Stimulated activated CD4-positive, alpha-beta T cell treated with anti-CD3 and anti-CD28 coated beads, Interleukin-4, amount 100 ng/mL, for 1 hour (primary cell): ENCODE measurements around the gene IGFBP7.

Experiments
- DNase-seq: peaks from one replicate; pipeline ENCODE4 v3.0.0-alpha.2; 2020

IGFBP7 gene

GRCh38 chr4:57109847-57110639 is at the start of gene IGFBP7:
Gene IGFBP7, minus strand, starts transcription at chr4:57110385. Its CDS starts 34 bp downstream, at chr4:57110351.
- DNase-seq, result no peak

GRCh38 chr4:57159866-57160265 is 49.7 kb upstream of the IGFBP7 start:
- DNase-seq, result no peak

- DNase-seq, result no peak
Measured at GRCh38 chr4:57158762-57159161, 48.6 kb upstream of the IGFBP7 start.

- no peak for DNase-seq
Measured at GRCh38 chr4:57158221-57158620, 48.0 kb upstream of the IGFBP7 start.

GRCh38 chr4:57157596-57158137 is 47.5 kb upstream of the IGFBP7 start:
- DNase-seq, result no peak

- no peak for DNase-seq
Measured at GRCh38 chr4:57156242-57156990, 46.2 kb upstream of the IGFBP7 start.

- no peak for DNase-seq
Measured at GRCh38 chr4:57154926-57155325, 44.7 kb upstream of the IGFBP7 start.

GRCh38 chr4:57154191-57154590 is 44.0 kb upstream of the IGFBP7 start:
- no peak for DNase-seq

GRCh38 chr4:57153207-57153606 is 43.0 kb upstream of the IGFBP7 start:
- DNase-seq, result no peak

- DNase-seq, result no peak
Measured at GRCh38 chr4:57151481-57151880, 41.3 kb upstream of the IGFBP7 start.

GRCh38 chr4:57149833-57150232 is 39.6 kb upstream of the IGFBP7 start:
- DNase-seq, result no peak

GRCh38 chr4:57148831-57149505 is 38.8 kb upstream of the IGFBP7 start:
- no peak for DNase-seq

- no peak for DNase-seq
Measured at GRCh38 chr4:57148177-57148576, 38.0 kb upstream of the IGFBP7 start.

- DNase-seq, result no peak
Measured at GRCh38 chr4:57147335-57148060, 37.3 kb upstream of the IGFBP7 start.

GRCh38 chr4:57146444-57146843 is 36.3 kb upstream of the IGFBP7 start:
- no peak for DNase-seq

- no peak for DNase-seq
Measured at GRCh38 chr4:57144466-57144865, 34.3 kb upstream of the IGFBP7 start.

- no peak for DNase-seq
Measured at GRCh38 chr4:57139783-57140182, 29.6 kb upstream of the IGFBP7 start.

- no peak for DNase-seq
Measured at GRCh38 chr4:57137261-57137660, 27.1 kb upstream of the IGFBP7 start.

- DNase-seq, result no peak
Measured at GRCh38 chr4:57136281-57136680, 26.1 kb upstream of the IGFBP7 start.

GRCh38 chr4:57132743-57133137 is 22.6 kb upstream of the IGFBP7 start:
- no peak for DNase-seq

GRCh38 chr4:57131849-57132742 is 21.9 kb upstream of the IGFBP7 start:
- DNase-seq, result no peak

GRCh38 chr4:57129477-57129876 is 19.3 kb upstream of the IGFBP7 start:
- DNase-seq, result no peak
